ENCODE results near the gene PLOD1.

DNA sequence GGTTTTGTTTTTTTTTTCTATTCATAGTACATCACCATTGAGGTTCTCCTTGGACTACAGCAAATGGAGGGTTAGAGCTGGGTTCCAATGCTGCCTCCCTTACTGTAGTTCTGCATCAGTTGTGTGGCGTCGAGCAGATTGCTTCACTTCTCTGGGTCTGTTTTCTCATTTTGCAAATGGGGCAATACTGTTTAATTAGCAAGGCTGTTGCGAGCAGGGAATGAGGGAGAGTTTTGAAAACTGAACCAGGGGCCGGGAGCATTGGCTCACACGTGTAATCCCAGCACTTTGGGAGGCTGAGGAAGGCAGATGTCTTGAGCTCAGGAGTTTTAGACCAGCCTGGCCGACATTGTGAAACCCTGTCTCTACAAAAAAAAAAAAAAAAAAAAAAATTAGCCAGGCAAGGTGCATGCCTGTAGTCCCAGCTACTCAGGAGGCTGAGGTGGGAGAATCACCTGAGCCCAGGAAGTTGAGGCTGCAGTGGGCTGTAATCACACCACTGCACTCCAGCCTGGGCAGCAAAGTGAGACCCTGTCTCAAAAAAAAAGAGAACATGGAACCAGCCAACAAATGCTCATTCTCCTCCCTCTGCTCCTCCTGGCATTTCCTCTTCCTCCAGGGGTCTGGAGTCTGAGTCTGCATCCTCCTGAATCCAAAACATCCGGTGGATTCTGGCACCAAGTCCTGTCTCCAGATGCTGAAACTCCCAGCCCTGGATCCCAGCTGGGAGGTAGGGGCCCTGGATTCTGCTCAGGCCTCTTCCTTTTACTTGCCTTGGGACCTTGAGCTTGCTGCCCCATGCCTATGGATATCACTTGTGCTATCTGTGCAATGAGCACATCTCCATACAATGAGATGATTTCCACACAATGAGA, 3.7 kb upstream of the PLOD1 start:
- TF ChIP-seq, protein P1, sequence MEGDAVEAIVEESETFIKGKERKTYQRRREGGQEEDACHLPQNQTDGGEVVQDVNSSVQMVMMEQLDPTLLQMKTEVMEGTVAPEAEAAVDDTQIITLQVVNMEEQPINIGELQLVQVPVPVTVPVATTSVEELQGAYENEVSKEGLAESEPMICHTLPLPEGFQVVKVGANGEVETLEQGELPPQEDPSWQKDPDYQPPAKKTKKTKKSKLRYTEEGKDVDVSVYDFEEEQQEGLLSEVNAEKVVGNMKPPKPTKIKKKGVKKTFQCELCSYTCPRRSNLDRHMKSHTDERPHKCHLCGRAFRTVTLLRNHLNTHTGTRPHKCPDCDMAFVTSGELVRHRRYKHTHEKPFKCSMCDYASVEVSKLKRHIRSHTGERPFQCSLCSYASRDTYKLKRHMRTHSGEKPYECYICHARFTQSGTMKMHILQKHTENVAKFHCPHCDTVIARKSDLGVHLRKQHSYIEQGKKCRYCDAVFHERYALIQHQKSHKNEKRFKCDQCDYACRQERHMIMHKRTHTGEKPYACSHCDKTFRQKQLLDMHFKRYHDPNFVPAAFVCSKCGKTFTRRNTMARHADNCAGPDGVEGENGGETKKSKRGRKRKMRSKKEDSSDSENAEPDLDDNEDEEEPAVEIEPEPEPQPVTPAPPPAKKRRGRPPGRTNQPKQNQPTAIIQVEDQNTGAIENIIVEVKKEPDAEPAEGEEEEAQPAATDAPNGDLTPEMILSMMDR (conservative IDR thresholded peaks at IDR 0.05; ENCODE audit: low read length) = no peak
- no peak for TF ChIP-seq EZH2phosphoT487 (IDR thresholded peaks at IDR 0.05; ENCODE audit: borderline replicate concordance)
